ENCODE data around the gene TIMP2. TPM values are rescaled to one million over a fixed set of nuclear protein-coding genes. Genes with fewer than 3 reads are reported as not detected.
A peak's percentile ranks its signal among the peaks of the same experiment; 100 is the strongest.

TIMP2 gene
- total and polyA plus RNA-seq, 8 donors = 158 to 313 (median 179) TPM

DNA sequence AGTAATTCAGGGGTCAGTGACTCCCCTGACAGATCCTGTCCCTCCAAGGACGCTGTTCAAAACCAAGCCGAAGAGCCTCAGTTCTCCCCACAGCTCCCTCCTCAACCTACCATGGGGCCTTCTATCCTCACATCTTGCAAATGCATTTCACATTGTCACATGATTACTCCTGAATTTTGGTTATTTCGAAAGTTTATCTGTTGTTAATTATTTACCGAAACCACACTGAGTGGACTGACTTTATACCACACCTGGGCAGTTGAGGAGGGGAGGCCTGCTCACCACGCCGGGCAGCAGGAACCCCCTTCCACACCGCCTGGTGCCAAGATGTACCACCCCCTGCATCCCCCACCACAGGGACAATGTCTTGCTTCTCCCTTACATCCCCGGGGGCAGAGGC, 4.7 kb downstream of the TIMP2 start:
- DNase-seq = no peak
- TF ChIP-seq, protein P1, sequence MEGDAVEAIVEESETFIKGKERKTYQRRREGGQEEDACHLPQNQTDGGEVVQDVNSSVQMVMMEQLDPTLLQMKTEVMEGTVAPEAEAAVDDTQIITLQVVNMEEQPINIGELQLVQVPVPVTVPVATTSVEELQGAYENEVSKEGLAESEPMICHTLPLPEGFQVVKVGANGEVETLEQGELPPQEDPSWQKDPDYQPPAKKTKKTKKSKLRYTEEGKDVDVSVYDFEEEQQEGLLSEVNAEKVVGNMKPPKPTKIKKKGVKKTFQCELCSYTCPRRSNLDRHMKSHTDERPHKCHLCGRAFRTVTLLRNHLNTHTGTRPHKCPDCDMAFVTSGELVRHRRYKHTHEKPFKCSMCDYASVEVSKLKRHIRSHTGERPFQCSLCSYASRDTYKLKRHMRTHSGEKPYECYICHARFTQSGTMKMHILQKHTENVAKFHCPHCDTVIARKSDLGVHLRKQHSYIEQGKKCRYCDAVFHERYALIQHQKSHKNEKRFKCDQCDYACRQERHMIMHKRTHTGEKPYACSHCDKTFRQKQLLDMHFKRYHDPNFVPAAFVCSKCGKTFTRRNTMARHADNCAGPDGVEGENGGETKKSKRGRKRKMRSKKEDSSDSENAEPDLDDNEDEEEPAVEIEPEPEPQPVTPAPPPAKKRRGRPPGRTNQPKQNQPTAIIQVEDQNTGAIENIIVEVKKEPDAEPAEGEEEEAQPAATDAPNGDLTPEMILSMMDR (IDR thresholded peaks at IDR 0.05) = no peak
- ATAC-seq = no peak
- Histone ChIP-seq H3K27ac (no peak overlapping the region), H3K36me3 (no peaks in the 10 kb centered on the region), H3K4me1 (peaks cover 35 to 86% of the 10 kb centered on the region in 2 donors), H3K4me3 (no peak overlapping the region), H3K9me3 (no peaks in the 10 kb centered on the region), H3K27me3 (no peaks in the 10 kb centered on the region)
- intact Hi-C loops (cut with DNase I) = no loop called here

DNA sequence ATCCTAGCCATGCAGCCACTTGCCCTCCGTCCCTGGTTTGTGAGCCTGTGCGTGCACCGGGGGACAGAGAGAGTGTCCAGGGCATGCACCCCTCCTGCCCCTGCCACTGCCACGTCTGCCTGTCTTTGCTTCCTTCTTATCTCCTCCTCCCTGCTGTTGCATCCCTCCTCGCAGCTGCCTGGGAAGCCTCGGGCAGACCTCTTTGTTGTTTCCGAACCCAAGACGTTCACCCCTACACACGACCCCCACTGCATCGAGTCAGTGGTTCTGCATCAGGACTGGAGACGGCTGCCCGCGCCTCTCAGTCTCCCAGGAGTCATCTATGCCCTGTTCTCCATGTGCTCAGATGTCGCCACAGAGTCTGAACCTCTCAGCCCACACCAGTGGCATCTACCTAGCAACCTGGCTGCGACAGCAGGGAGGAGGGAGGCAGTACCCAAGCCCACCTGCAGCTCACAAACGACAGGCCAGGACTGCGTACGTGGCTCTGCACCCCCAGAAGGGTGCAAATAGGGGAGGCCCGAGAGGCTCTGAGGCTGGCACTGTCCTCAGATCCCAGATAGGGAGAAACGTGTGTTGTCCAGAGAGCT, 5.2 kb downstream of the TIMP2 start:
- H3K27me3 ChIP-seq = no peaks in the 10 kb centered on the region
- no peaks in the 10 kb centered on the region for H3K36me3 ChIP-seq
- no peaks in the 10 kb centered on the region for H3K9me3 ChIP-seq
- peaks cover 35 to 90% of the 10 kb centered on the region in 2 donors for H3K4me1 ChIP-seq
- peak in 1 of 4 donors; percentile 53 for DNase-seq
- H3K27ac ChIP-seq = no peak overlapping the region
- TF ChIP-seq, protein P1 (IDR thresholded peaks at IDR 0.05) = no peak
- H3K4me3 ChIP-seq = no peak overlapping the region
- ATAC-seq = no peak
- intact Hi-C loops (cut with DNase I) = no loop called here

DNA sequence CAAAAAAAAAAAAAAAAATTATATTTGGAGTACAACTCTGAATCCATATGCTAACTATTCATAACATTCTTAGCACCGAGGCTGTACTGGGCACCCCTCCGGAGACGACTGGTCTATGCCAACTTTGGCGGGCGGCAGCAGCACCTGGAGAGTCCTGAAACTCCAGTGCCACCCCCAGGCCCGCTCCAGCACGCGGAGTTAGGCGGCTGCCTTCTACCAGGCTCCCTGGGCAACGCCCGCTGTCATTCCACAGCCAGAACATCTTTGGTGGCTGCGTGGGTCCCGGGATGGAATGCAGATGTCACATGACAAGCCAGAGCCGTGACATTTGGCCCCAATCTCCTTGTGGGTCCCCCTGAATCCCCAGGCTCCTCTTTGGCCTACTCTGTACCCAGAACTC, 6.2 kb downstream of the TIMP2 start:
- H3K36me3 ChIP-seq = no peaks in the 10 kb centered on the region
- H3K4me1 ChIP-seq = peaks cover 35 to 96% of the 10 kb centered on the region in 2 donors
- H3K27me3 ChIP-seq = no peaks in the 10 kb centered on the region
- ATAC-seq (no peak), DNase-seq (no peak)
- H3K4me3 ChIP-seq = no peak overlapping the region
- intact Hi-C loops (cut with DNase I) = no loop called here
- H3K27ac ChIP-seq = peak overlapping the region in 1 of 2 donors; percentile 96
- TF ChIP-seq, protein P1 (IDR thresholded peaks at IDR 0.05) = no peak
- H3K9me3 ChIP-seq = no peaks in the 10 kb centered on the region

DNA sequence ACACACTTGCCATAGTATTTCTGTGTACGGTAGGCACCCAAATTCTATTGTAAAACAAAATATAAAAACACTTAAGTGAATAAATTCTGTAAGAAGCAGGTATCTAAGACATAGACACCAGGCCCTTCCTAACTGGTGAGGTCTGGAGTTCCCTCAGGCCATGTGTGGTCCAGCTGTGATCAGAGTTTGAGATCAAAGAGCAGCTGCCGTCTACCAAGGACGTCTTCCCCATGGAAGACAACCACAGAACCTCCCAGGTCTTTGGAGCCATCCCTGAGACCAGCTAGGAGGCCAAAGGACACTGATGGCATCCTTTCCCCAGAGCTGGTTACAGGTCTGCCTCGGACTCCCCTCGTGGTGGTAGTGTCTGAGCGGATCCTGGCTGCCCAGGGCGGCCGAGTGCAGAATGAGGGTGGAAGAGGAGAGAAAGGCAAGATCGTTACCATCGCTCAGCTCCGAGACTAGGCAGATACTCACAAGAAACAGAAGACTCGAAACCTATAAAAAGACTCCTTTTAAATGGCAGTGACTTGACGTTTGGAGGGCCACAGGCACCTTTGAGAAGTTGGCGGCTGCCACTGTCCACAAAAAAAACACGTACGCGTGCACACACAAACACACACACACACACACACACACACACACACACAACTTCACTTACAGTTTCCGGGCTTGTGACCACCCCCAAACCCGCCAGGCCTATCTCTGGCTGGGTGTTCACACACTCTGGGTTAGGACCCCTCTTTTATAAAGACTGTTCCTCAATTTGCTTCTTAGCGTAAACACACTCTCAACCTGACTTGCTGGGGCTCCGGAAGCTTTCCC, 7.5 kb downstream of the TIMP2 start:
- Histone ChIP-seq H3K9me3 (no peaks in the 10 kb centered on the region), H3K27ac (peak overlapping the region in 1 of 2 donors; percentile 96)
- DNase-seq = peak in 1 of 4 donors; percentile 63

More for the DNA sequence above, 7.5 kb downstream of the TIMP2 start:
- Histone ChIP-seq H3K36me3 (no peaks in the 10 kb centered on the region), H3K4me1 (peaks cover 24 to 96% of the 10 kb centered on the region in 2 donors), H3K4me3 (peak overlapping the region in 1 of 2 donors; percentile 23), H3K27me3 (no peaks in the 10 kb centered on the region)
- no peak for ATAC-seq
- TF ChIP-seq, protein P1 (IDR thresholded peaks at IDR 0.05) = no peak
- intact Hi-C loops (cut with DNase I) = no loop called here
